Endothelial cell of umbilical vein (primary cell): ENCODE data around the gene CHST8.

ENCODE experiments used
- FOS ChIP-seq: IDR thresholded peaks from 2 replicates; pipeline ENCODE4 v1.6.1; 2011; ENCODE audit warnings: mild to moderate bottlenecking, low read length, moderate library complexity, borderline replicate concordance; ENCODE audit not compliant: insufficient read depth
- POLR2A ChIP-seq: IDR thresholded peaks from 2 replicates; pipeline ENCODE4 v1.6.1; 2012; ENCODE audit warnings: low read depth, mild to moderate bottlenecking, control low read depth, low read length
- POLR2AphosphoS5 ChIP-seq: IDR thresholded peaks from 2 replicates; pipeline ENCODE4 v1.6.1; 2012; ENCODE audit warnings: low read depth, mild to moderate bottlenecking, control low read depth, low read length, moderate library complexity; ENCODE audit not compliant: insufficient read depth
- TF ChIP-seq, protein P1 (sequence below), 2 donors: IDR thresholded peaks; 1 replicate in 1 of 2; 2 replicates in 1 of 2; pipeline ENCODE4 v1.5.1; 2011; ENCODE audit warnings: low read length in 2 of 2, mild to moderate bottlenecking in 2 of 2, moderate library complexity in 2 of 2, control low read depth in 1 of 2, inconsistent platforms in 1 of 2, low read depth in 1 of 2; ENCODE audit not compliant: insufficient read depth in 1 of 2; ENCODE audit errors: extremely low read depth in 1 of 2
- TF ChIP-seq, protein P2 (sequence below): IDR thresholded peaks from 2 replicates; pipeline ENCODE4 v1.6.1; 2011; ENCODE audit not compliant: insufficient read depth, insufficient read length

DNA sequence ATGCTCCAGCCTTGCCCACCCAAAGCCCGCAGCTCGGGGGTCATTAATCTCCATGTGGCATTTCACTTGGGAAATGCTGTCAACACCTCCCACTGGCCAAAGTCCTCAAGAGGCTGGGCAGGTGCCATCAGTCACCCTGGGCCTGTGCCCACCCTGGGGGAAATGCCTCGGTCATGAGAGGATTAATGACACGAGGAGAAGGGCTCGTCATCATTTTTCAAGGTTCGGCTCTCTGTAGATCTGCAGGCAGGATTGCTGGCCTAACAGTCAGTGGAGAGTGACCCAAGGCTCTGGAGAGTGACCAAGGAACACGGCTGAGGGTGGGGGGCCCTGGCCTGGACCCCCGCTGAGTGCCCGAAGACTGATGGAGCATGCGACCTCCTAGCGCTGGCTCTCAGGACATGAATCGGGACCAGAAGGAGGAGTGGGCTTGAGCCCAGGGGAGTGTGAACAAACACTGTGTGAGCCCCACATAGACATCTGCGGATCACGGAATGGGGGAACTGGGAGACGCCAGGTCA lies 159.7 kb downstream of the CHST8 start:
- TF ChIP-seq POLR2A (no peak), POLR2AphosphoS5 (no peak), FOS (no peak)
- TF ChIP-seq, protein P1, sequence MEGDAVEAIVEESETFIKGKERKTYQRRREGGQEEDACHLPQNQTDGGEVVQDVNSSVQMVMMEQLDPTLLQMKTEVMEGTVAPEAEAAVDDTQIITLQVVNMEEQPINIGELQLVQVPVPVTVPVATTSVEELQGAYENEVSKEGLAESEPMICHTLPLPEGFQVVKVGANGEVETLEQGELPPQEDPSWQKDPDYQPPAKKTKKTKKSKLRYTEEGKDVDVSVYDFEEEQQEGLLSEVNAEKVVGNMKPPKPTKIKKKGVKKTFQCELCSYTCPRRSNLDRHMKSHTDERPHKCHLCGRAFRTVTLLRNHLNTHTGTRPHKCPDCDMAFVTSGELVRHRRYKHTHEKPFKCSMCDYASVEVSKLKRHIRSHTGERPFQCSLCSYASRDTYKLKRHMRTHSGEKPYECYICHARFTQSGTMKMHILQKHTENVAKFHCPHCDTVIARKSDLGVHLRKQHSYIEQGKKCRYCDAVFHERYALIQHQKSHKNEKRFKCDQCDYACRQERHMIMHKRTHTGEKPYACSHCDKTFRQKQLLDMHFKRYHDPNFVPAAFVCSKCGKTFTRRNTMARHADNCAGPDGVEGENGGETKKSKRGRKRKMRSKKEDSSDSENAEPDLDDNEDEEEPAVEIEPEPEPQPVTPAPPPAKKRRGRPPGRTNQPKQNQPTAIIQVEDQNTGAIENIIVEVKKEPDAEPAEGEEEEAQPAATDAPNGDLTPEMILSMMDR (IDR thresholded peaks at IDR 0.05; ENCODE audit: extremely low read depth in 1 of 2, insufficient read depth in 1 of 2, low read depth in 1 of 2, low read length in 2 of 2) = no peak
- TF ChIP-seq, protein P2, sequence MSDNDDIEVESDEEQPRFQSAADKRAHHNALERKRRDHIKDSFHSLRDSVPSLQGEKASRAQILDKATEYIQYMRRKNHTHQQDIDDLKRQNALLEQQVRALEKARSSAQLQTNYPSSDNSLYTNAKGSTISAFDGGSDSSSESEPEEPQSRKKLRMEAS = no peak
